Right lobe of liver (tissue), 4 donors: ENCODE data around the gene RASL11A.

Experiments
- POLR2A ChIP-seq: fragments of 450-650 bp; IDR thresholded peaks from one replicate; pipeline ENCODE4 v1.6.1; 2017; ENCODE audit warnings: antibody characterized with exemption, mild to moderate bottlenecking
- TF ChIP-seq, protein P1 (sequence below), 4 donors: fragments of 200-600 bp in 3 of 4; fragments of 450-650 bp in 1 of 4; IDR thresholded peaks; one replicate each; pipeline versions ENCODE4 v1.5.1 to v1.8.0; 2016 to 2022; ENCODE audit warnings: antibody characterized with exemption in 4 of 4, mild to moderate bottlenecking in 2 of 4
- donor health status: DM: no; HTN: no; CAD: no.
- donor health status: DM: no; HTN: no; CAD: no.
- donor health status: DM: no; HTN: yes; CAD: no.

- TF ChIP-seq POLR2A: no peak
- TF ChIP-seq, protein P1, sequence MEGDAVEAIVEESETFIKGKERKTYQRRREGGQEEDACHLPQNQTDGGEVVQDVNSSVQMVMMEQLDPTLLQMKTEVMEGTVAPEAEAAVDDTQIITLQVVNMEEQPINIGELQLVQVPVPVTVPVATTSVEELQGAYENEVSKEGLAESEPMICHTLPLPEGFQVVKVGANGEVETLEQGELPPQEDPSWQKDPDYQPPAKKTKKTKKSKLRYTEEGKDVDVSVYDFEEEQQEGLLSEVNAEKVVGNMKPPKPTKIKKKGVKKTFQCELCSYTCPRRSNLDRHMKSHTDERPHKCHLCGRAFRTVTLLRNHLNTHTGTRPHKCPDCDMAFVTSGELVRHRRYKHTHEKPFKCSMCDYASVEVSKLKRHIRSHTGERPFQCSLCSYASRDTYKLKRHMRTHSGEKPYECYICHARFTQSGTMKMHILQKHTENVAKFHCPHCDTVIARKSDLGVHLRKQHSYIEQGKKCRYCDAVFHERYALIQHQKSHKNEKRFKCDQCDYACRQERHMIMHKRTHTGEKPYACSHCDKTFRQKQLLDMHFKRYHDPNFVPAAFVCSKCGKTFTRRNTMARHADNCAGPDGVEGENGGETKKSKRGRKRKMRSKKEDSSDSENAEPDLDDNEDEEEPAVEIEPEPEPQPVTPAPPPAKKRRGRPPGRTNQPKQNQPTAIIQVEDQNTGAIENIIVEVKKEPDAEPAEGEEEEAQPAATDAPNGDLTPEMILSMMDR (IDR thresholded peaks at IDR 0.05): no peak
Observed at GRCh38 chr13:27300941-27301586, 30.4 kb downstream of the RASL11A start.
